ENCODE results near the gene MEP1A. TPM values are rescaled to one million over a fixed set of nuclear protein-coding genes. Genes with fewer than 3 reads are reported as not detected.
"Not testable (repeated sequence)": the region's sequence is repeated elsewhere in the genome, so short reads cannot be mapped to it uniquely, and the experiment has no call there.

Gene MEP1A
- total RNA-seq, 1 donor from 2014 or later, result not detected

- Histone ChIP-seq H3K27me3 (ENCODE audit: low read depth) (no peaks in the 10 kb centered on the region), H3K36me3 (no peaks in the 10 kb centered on the region), H3K4me3 (no peak overlapping the region), H3K4me1 (peaks cover 9% of the 10 kb centered on the region), H3K27ac (replicated peaks) (no peak overlapping the region), H3K9me3 (replicated peaks) (no peaks in the 10 kb centered on the region)
- no peak for DNase-seq
- intact Hi-C loops (cut with micrococcal nuclease), result no loop called here
- no peak for TF ChIP-seq CTCF (IDR thresholded peaks at IDR 0.05; ENCODE audit: borderline replicate concordance)
Observed at GRCh38 chr6:46757214-46757596, 36.0 kb upstream of the MEP1A start.

- no peak for TF ChIP-seq CTCF (IDR thresholded peaks at IDR 0.05; ENCODE audit: borderline replicate concordance)
- no peaks in the 10 kb centered on the region for H3K9me3 ChIP-seq (replicated peaks)
- no peak overlapping the region for H3K27ac ChIP-seq (replicated peaks)
- no peak overlapping the region for H3K4me3 ChIP-seq
- peaks cover 9% of the 10 kb centered on the region for H3K4me1 ChIP-seq
- no peaks in the 10 kb centered on the region for H3K27me3 ChIP-seq (ENCODE audit: low read depth)
- intact Hi-C loops (cut with micrococcal nuclease), result no loop called here
- no peaks in the 10 kb centered on the region for H3K36me3 ChIP-seq
- DNase-seq, result no peak
Observed at GRCh38 chr6:46758960-46759753, 34.0 kb upstream of the MEP1A start.

- Histone ChIP-seq H3K27me3 (ENCODE audit: low read depth) (peaks cover 5% of the 10 kb centered on the region), H3K4me3 (no peak overlapping the region), H3K27ac (replicated peaks) (no peak overlapping the region), H3K9me3 (replicated peaks) (no peaks in the 10 kb centered on the region), H3K36me3 (no peaks in the 10 kb centered on the region), H3K4me1 (peaks cover 9% of the 10 kb centered on the region)
- no peak for TF ChIP-seq CTCF (IDR thresholded peaks at IDR 0.05; ENCODE audit: borderline replicate concordance)
- DNase-seq, result no peak
- intact Hi-C loops (cut with micrococcal nuclease), result no loop called here
Observed at GRCh38 chr6:46760925-46761324, 32.3 kb upstream of the MEP1A start.

GRCh38 chr6:46763466-46763865 is 29.7 kb upstream of the MEP1A start:
- H3K36me3 ChIP-seq, result no peaks in the 10 kb centered on the region
- no peak overlapping the region for H3K27ac ChIP-seq (replicated peaks)
- no peaks in the 10 kb centered on the region for H3K4me1 ChIP-seq
- TF ChIP-seq CTCF (IDR thresholded peaks at IDR 0.05; ENCODE audit: borderline replicate concordance), result no peak
- intact Hi-C loops (cut with micrococcal nuclease), result no loop called here
- H3K4me3 ChIP-seq, result no peak overlapping the region
- H3K27me3 ChIP-seq (ENCODE audit: low read depth), result peaks cover 5% of the 10 kb centered on the region
- DNase-seq, result no peak
- H3K9me3 ChIP-seq (replicated peaks), result peaks cover 9% of the 10 kb centered on the region

- H3K4me3 ChIP-seq; H3K27ac ChIP-seq (replicated peaks); H3K9me3 ChIP-seq (replicated peaks); H3K36me3 ChIP-seq; DNase-seq; H3K27me3 ChIP-seq (ENCODE audit: low read depth); intact Hi-C loops (cut with micrococcal nuclease); H3K4me1 ChIP-seq: not testable (repeated sequence)
Observed at GRCh38 chr6:46764280-46764679, 28.9 kb upstream of the MEP1A start.

GRCh38 chr6:46764961-46765360 is 28.2 kb upstream of the MEP1A start:
- intact Hi-C loops (cut with micrococcal nuclease), result no loop called here
- Histone ChIP-seq H3K27ac (replicated peaks) (no peak overlapping the region), H3K9me3 (replicated peaks) (peaks cover 9% of the 10 kb centered on the region), H3K27me3 (ENCODE audit: low read depth) (peaks cover 5% of the 10 kb centered on the region), H3K36me3 (no peaks in the 10 kb centered on the region), H3K4me3 (no peak overlapping the region), H3K4me1 (no peaks in the 10 kb centered on the region)
- DNase-seq, result no peak
- TF ChIP-seq CTCF (IDR thresholded peaks at IDR 0.05; ENCODE audit: borderline replicate concordance), result no peak

Data from left ventricle myocardium inferior (tissue), 1 donor.